Bronchial epithelial cell (primary cell): ENCODE data around the gene ARF4. TPM values are rescaled to one million over a fixed set of nuclear protein-coding genes. Genes with fewer than 3 reads are reported as not detected.
A peak's percentile ranks its signal among the peaks of the same experiment; 100 is the strongest.

Experiments
- DNase-seq: peaks from one replicate; pipeline ENCODE4 v3.0.0-alpha.2; 2010; ENCODE audit warnings: low read depth
- FAIRE-seq: peaks from 2 replicates; lab custom pipeline; 2011; peaks lifted over from hg19 to GRCh38; lab: Jason Lieb, UNC
- H3K27me3 ChIP-seq: 2 replicates; pipeline ENCODE4 v1.5.1; 2011; ENCODE audit warnings: low read length; ENCODE audit not compliant: control insufficient read depth, insufficient read depth
- H3K36me3 ChIP-seq: 2 replicates; pipeline ENCODE4 v1.5.1; 2011; ENCODE audit warnings: low read length; ENCODE audit not compliant: control insufficient read depth, insufficient read depth
- H3K4me3 ChIP-seq: 2 replicates; pipeline ENCODE4 v1.5.1; 2011; ENCODE audit warnings: mild to moderate bottlenecking, low read depth, low read length, control low read depth
- total RNA-seq: library from RNA; depleted of rRNA; stranded (reverse); fragments of >200 nt; gene quantifications from 2 replicates; pipeline ENCODE4 v1.2.1, GENCODE V29; 2014
- TF ChIP-seq, protein P1 (sequence below): IDR thresholded peaks from 2 replicates; pipeline ENCODE4 v1.5.1; 2011; ENCODE audit warnings: mild to moderate bottlenecking, moderate library complexity, low read length, control low read depth, inconsistent platforms; ENCODE audit not compliant: insufficient read depth, severe bottlenecking

ARF4 gene
- total RNA-seq, 1 donor from 2014 or later = 91.4 TPM

DNA sequence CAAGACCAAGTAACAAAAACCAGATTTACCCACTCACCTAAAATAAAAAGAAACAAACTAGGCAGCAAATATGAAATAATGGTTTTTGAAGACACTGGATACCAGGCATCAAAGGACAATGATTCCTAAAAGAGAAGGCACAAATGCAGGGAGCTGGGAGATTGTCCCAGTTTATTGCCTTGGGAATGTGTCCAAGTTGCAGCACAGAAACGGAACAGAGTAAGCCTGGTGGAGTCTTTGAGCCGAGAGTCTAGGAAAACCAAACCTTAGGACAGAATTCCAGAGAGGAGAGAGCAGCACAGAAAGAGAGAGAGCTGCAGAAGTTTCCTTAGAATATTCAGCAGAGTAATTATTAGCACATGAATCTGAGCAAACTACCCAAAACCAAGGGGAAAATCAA is 7.8 kb upstream of the ARF4 start:
- H3K4me3 ChIP-seq = no peak overlapping the region
- TF ChIP-seq, protein P1, sequence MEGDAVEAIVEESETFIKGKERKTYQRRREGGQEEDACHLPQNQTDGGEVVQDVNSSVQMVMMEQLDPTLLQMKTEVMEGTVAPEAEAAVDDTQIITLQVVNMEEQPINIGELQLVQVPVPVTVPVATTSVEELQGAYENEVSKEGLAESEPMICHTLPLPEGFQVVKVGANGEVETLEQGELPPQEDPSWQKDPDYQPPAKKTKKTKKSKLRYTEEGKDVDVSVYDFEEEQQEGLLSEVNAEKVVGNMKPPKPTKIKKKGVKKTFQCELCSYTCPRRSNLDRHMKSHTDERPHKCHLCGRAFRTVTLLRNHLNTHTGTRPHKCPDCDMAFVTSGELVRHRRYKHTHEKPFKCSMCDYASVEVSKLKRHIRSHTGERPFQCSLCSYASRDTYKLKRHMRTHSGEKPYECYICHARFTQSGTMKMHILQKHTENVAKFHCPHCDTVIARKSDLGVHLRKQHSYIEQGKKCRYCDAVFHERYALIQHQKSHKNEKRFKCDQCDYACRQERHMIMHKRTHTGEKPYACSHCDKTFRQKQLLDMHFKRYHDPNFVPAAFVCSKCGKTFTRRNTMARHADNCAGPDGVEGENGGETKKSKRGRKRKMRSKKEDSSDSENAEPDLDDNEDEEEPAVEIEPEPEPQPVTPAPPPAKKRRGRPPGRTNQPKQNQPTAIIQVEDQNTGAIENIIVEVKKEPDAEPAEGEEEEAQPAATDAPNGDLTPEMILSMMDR = no peak
- H3K27me3 ChIP-seq = no peaks in the 10 kb centered on the region
- DNase-seq (no peak), FAIRE-seq (no peak)
- H3K36me3 ChIP-seq = peaks cover 1% of the 10 kb centered on the region

DNA sequence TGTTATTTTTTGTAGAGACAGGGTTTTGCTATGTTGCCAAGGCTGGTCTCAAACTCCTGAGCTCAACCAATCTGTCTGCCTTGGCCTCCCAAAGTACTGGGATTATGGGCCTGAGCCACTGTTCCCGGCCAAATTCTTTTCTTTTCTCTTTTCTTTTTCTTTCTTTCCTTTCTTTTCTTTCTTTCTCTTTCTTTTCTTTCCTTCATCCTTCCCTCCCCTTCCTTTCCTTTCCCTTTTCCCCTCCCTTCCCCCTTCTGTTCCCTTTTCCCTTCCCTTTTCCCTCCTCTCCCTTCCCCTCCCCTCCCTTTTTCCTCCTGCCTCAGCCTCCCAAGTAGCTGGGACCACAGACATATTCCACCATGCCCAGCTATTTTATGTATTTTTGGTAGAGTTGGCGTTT is 3.1 kb upstream of the ARF4 start:
- no peak for DNase-seq
- TF ChIP-seq, protein P1 = no peak
- no peak for FAIRE-seq
- Histone ChIP-seq H3K27me3 (no peaks in the 10 kb centered on the region), H3K36me3 (peaks cover 1% of the 10 kb centered on the region), H3K4me3 (no peak overlapping the region)

- FAIRE-seq = no peak
- TF ChIP-seq, protein P1 = no peak
- Histone ChIP-seq H3K4me3 (peak overlapping the region; percentile 55), H3K27me3 (no peaks in the 10 kb centered on the region), H3K36me3 (peaks cover 1% of the 10 kb centered on the region)
- DNase-seq = no peak
Measured at GRCh38 chr3:57598765-57599360, 1.7 kb upstream of the ARF4 start.

DNA sequence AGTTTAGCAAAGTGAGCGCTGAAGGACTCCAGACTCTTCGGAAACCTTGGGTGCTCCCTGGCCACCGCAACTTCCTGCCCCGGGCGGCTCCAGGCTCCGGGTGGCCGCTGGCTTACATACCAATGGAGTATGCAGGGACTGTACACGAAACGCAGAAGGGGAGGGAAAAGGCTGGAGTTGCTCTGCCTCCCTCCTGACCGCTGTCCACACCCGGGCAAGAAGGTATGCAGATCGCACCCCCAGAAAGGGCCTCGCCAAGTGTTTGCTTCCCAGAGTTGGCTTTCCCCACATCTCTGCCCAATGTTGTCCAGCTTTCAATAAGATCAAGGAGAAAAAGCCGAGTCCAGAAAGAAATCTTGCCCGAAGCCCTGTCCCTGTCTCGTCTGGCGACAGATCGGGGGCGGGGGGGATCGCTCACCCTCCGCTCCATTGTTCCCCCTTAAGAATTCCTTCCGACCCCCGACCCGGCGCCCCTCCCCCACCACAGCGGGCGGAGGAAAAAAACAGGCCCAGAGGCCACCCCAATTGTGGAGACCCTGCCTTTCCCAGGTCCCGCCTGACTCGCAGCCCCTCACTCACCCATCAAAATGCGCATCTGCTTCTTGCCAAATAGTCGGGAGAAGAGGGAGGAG is 533 bp downstream of the ARF4 start:
- Histone ChIP-seq H3K36me3 (peaks cover 5% of the 10 kb centered on the region), H3K4me3 (peak overlapping the region; percentile 99), H3K27me3 (no peaks in the 10 kb centered on the region)
- TF ChIP-seq, protein P1 = no peak
- DNase-seq (peak; percentile 78), FAIRE-seq (no peak)

- DNase-seq (no peak), FAIRE-seq (no peak)
- H3K4me3 ChIP-seq = peak overlapping the region; percentile 99
- peaks cover 4% of the 10 kb centered on the region for H3K36me3 ChIP-seq
- no peaks in the 10 kb centered on the region for H3K27me3 ChIP-seq
- TF ChIP-seq, protein P1 = no peak
Measured at GRCh38 chr3:57594576-57594975, 2.6 kb downstream of the ARF4 start.
